Measurements from ENCODE around the gene WDR86.
A peak's percentile ranks its signal among the peaks of the same experiment; 100 is the strongest.

The WDR86 gene

DNA sequence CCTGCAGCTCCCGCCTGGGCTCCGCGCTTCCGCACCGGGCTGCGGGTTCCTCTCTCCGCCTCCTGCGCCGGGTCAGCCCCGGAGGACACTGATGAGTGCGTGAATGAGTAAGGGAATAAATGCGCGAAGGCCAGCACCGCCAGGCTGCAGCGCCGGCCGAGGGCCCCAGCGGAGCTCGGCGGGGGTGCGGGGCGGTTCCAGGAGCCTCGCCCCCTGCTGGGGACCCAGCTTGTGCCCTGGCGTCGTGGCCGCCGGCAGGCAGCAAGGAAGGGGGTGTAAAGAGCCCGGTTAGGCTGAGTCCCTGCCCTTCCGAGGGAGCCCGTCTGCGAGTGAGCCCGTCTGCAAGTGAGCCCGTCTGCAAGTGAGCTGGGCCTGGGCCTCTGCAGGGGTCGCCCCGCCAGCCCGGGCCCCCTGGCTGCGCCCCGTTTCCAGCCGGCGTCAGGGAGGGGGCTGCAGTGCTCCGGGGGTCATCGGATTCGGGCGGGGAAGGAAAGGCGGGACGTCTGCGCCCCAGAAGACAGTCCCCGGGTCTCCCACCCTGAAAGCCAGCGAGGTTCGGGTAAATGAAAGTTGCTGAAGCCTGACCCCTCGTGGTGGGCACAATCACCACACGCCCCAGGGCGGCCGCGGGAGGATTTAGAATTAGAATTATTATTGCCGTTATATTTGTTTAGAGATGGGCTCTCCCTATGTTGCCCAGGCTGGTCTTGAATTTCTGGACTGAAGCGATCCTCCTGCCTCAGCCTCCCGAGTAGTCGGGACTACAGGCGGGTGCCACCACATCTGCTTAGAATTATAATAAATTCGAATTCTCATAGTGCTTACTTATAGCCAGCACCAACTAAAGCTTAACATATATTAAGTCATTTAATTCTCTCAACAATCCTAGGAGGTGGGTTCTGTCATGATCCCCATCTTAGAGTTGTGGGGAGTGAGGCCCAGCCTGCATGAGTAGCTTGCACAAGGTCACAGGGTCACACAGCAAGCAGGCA lies 38.7 kb upstream of the WDR86 start:
- peak overlapping the region; percentile 24; the same call in 1 of the 2 replicates for H3K9ac ChIP-seq (ENCODE audit: low read length)
- H3K4me2 ChIP-seq (ENCODE audit: low read length) = peak overlapping the region; percentile 57
- H2AFZ ChIP-seq (ENCODE audit: low read length) = no peak overlapping the region
- no peaks in the 10 kb centered on the region for H4K20me1 ChIP-seq (ENCODE audit: insufficient read depth, low read length)
- H3F3A ChIP-seq (ENCODE audit: insufficient read depth, low read length) = no peaks in the 10 kb centered on the region
- peak overlapping the region; percentile 41 for H3K4me3 ChIP-seq (ENCODE audit: low read depth, low read length, poor library complexity, severe bottlenecking)
- no peaks in the 10 kb centered on the region for H3K9me2 ChIP-seq (ENCODE audit: low read depth, low read length)
- H3K27me3 ChIP-seq (ENCODE audit: insufficient read depth, low read length) = peaks cover 21% of the 10 kb centered on the region; the same call in 1 of the 2 replicates
- H3K9me3 ChIP-seq (ENCODE audit: low read length) = no peaks in the 10 kb centered on the region
- TF ChIP-seq EZH2 (IDR thresholded peaks at IDR 0.05; ENCODE audit: borderline replicate concordance, low read length) (no peak), CTCF (IDR thresholded peaks at IDR 0.05; ENCODE audit: low read length) (peak; percentile 84)
- no peaks in the 10 kb centered on the region for H3K36me3 ChIP-seq (ENCODE audit: insufficient read depth, low read length)
- no peak overlapping the region for H3K27ac ChIP-seq (ENCODE audit: low read depth, low read length, poor library complexity, severe bottlenecking)
- H3K79me2 ChIP-seq (ENCODE audit: insufficient read depth, low read length) = no peaks in the 10 kb centered on the region
- H3K4me1 ChIP-seq (ENCODE audit: insufficient read depth, low read length, severe bottlenecking) = peaks cover 7% of the 10 kb centered on the region

DNA sequence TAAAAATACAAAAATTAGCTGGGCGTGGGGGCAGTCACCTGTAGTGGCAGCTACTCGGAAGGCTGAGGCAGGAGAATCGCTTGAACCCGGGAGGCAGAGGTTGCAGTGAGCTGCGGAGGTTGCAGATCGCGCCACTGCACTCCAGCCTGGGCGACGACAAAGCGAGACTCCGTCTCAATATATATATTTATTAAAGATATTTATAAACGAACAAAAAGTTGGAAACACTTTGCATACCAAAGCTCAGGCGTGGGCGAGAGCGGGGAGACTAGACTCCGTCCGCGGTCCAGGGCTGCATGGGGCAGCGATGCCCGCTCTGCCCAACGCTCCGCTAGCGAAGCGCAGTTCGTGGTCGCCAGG lies 38.0 kb upstream of the WDR86 start:
- no peak overlapping the region; the same call in 1 of the 2 replicates for H3K9ac ChIP-seq (ENCODE audit: low read length)
- H3K36me3 ChIP-seq (ENCODE audit: insufficient read depth, low read length) = no peaks in the 10 kb centered on the region
- no peak overlapping the region for H3K27ac ChIP-seq (ENCODE audit: low read depth, low read length, poor library complexity, severe bottlenecking)
- no peaks in the 10 kb centered on the region for H3F3A ChIP-seq (ENCODE audit: insufficient read depth, low read length)
- no peaks in the 10 kb centered on the region for H3K79me2 ChIP-seq (ENCODE audit: insufficient read depth, low read length)
- no peaks in the 10 kb centered on the region for H3K9me3 ChIP-seq (ENCODE audit: low read length)
- no peaks in the 10 kb centered on the region for H3K9me2 ChIP-seq (ENCODE audit: low read depth, low read length)
- H3K27me3 ChIP-seq (ENCODE audit: insufficient read depth, low read length) = peaks cover 14% of the 10 kb centered on the region; the same call in 1 of the 2 replicates
- H3K4me2 ChIP-seq (ENCODE audit: low read length) = peak overlapping the region; percentile 57
- TF ChIP-seq CTCF (IDR thresholded peaks at IDR 0.05; ENCODE audit: low read length) = no peak
- TF ChIP-seq EZH2 (IDR thresholded peaks at IDR 0.05; ENCODE audit: borderline replicate concordance, low read length) = no peak
- peak overlapping the region; percentile 41 for H3K4me3 ChIP-seq (ENCODE audit: low read depth, low read length, poor library complexity, severe bottlenecking)
- no peak overlapping the region for H2AFZ ChIP-seq (ENCODE audit: low read length)
- H3K4me1 ChIP-seq (ENCODE audit: insufficient read depth, low read length, severe bottlenecking) = peaks cover 7% of the 10 kb centered on the region
- no peaks in the 10 kb centered on the region for H4K20me1 ChIP-seq (ENCODE audit: insufficient read depth, low read length)

DNA sequence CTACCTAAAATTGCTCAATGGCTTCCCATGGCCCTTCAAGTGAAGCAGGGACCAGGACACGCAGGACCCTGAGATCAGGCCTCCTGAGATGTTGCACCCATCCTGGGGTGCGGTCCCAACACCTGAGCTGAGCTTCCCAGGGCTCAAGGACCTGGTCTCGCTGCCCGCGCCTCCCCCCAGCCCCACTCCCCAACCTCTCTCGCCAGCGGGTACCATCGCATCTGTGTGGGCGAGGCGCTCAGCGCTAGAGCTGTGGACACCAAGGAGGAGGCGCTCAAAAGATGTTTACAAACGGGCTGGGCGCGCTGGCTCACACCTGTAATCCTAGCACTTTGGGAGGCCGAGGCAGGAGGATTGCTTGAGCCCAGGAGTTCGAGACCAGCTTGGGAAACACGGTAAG lies 37.5 kb upstream of the WDR86 start:
- no peak overlapping the region for H3K4me2 ChIP-seq (ENCODE audit: low read length)
- no peaks in the 10 kb centered on the region for H4K20me1 ChIP-seq (ENCODE audit: insufficient read depth, low read length)
- H3K9me2 ChIP-seq (ENCODE audit: low read depth, low read length) = no peaks in the 10 kb centered on the region
- no peak overlapping the region for H3K27ac ChIP-seq (ENCODE audit: low read depth, low read length, poor library complexity, severe bottlenecking)
- TF ChIP-seq EZH2 (IDR thresholded peaks at IDR 0.05; ENCODE audit: borderline replicate concordance, low read length) = no peak
- no peak for TF ChIP-seq CTCF (IDR thresholded peaks at IDR 0.05; ENCODE audit: low read length)
- no peak overlapping the region for H2AFZ ChIP-seq (ENCODE audit: low read length)
- H3K36me3 ChIP-seq (ENCODE audit: insufficient read depth, low read length) = no peaks in the 10 kb centered on the region
- no peaks in the 10 kb centered on the region for H3K79me2 ChIP-seq (ENCODE audit: insufficient read depth, low read length)
- peaks cover 7% of the 10 kb centered on the region for H3K4me1 ChIP-seq (ENCODE audit: insufficient read depth, low read length, severe bottlenecking)
- no peaks in the 10 kb centered on the region for H3K9me3 ChIP-seq (ENCODE audit: low read length)
- peaks cover 13% of the 10 kb centered on the region; the same call in 1 of the 2 replicates for H3K27me3 ChIP-seq (ENCODE audit: insufficient read depth, low read length)
- H3F3A ChIP-seq (ENCODE audit: insufficient read depth, low read length) = no peaks in the 10 kb centered on the region
- no peak overlapping the region for H3K4me3 ChIP-seq (ENCODE audit: low read depth, low read length, poor library complexity, severe bottlenecking)
- H3K9ac ChIP-seq (ENCODE audit: low read length) = no peak overlapping the region
